GM08714 (cell line): Measurements from ENCODE around the gene SGIP1.

Source experiments
- H3K4me3 ChIP-seq: fragments of 200-500 bp; sonication (Bioruptor generic); 2 replicates; pipeline ENCODE4 v1.5.1; 2014; ENCODE audit warnings: mild to moderate bottlenecking, low read length, inconsistent platforms
- ZNF274 ChIP-seq: IDR thresholded peaks from 2 replicates; pipeline ENCODE4 v1.6.1; 2012; ENCODE audit warnings: mild to moderate bottlenecking, low read depth, low read length

SGIP1 gene

DNA sequence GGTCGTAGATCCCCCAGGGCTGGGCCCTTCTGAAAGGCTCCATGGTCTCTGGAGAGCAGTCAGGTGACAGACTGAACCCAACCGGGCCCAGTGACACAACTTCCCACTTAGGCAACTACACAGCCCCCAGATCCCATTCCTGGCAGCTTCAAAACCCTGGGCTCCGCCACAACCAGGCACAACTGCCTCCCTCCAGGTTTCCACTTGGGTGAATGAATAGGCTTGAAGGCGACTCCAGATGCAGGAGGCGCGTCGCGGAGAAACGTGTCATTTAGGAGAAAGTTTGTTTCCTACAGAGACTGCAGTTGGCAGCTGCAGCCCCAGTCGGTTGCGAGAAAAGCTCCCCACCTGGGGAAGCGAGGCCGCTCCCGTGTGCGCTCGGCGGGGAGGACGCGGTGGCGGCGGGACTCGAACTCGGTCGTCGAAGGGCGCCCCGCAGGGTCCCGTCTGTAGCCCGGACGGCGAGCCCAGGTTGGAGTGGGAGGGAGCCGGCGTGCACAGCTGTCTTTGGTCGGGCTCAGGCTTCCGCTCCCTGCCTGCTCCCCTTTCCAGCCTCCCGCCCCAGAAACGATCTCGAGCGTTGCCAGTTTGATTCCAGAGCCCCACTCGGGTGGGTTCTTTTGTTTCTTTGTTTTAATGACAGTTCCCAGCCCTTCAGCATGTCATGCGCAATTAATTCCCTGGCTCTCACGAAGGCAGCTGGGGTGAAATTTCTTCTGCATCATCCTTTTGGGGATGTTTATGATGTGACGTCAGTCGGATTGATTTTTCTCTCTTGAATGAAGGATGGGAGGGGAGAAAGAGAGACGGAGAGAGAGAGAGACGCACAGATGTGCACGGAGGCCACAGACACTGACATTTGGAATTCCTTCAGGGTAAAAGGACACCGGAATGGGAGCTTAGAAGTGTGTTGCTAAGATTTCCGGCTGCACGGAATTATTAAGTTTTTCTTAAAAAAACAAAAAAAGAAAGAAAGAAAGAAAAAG, 862 bp upstream of the SGIP1 start:
- no peak for TF ChIP-seq ZNF274
- H3K4me3 ChIP-seq = no peak overlapping the region

GRCh38 chr1:66535061-66535460, 1.1 kb downstream of the SGIP1 start:
- no peak for TF ChIP-seq ZNF274
- H3K4me3 ChIP-seq = no peak overlapping the region

DNA sequence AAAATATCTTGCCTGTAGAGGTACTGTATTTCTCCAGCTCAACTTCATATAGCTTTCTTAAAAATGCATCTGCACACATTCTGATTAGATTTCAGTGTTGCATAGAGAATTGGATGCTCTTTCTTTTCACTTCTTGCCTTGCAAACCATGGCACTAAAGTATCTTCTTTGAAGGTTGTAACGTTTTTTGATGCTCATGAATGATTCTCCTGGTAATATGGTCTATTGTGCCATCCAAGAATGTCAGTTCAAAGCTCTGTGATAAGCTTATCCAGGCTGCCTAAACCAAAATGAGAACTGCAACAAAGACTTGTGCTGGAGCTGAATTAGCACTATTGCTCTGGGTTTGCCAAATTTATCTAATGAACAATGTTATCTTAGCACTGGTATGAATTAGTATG, 1.9 kb downstream of the SGIP1 start:
- no peak overlapping the region for H3K4me3 ChIP-seq
- TF ChIP-seq ZNF274 = no peak

DNA sequence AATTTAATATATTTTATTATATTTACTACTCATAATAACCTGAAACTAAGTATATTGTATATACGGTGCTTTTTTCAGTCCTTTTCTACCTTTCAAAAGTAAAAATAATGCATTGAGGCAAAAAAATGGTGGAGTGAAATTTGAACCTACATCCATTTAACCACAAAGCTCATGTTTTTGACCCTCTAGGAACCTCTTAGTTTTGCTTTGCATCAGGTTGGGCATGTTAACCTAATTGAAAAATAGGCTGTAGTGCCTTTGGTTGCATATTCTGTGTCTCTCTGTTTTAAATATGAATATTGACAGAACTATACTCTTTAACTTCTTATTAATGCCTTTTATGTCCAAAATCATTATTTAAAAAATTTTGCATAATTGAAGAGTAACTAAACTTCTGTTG, 3.8 kb downstream of the SGIP1 start:
- TF ChIP-seq ZNF274 = no peak
- H3K4me3 ChIP-seq = no peak overlapping the region

DNA sequence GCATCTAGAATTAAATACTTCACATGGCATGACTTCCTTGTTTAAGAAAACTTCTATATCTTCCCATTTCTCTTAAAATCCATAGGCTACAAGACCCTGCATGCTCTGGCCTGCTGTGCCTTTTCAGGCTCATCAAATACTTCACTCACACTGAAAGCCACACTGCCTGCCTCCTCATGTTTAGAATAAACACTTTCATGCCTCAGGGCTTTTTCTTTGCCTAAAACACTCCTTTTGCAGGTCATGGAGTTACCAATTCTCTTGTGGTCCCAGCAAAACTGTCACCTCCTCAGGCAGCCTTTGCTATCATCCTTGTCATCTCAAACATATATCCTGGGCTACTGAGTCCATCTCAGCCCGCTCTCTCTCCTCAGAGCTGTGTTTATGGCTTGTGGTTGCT, 5.5 kb downstream of the SGIP1 start:
- TF ChIP-seq ZNF274 = no peak

GRCh38 chr1:66540434-66541032, 6.6 kb downstream of the SGIP1 start:
- no peak overlapping the region for H3K4me3 ChIP-seq

More for the DNA sequence above, 5.5 kb downstream of the SGIP1 start:
- no peak overlapping the region for H3K4me3 ChIP-seq

DNA sequence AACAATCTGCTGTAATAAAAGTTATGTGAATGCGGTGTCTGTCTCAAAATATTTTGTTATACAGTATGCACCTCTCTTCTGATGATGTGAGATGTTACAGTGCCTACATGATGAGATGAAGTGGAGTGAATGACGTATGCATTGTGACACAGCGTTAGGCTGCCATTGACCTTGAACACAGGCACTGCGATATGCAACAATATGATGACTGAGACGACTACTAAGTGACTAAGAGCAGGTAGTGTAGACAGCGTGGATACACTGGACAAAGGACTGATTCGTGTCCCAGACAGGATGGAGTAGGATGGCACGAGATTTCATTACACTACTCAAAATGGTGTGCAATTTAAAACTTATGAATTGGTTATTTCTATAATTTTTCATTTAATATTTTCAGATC, 8.4 kb downstream of the SGIP1 start:
- TF ChIP-seq ZNF274 = no peak
- H3K4me3 ChIP-seq = no peak overlapping the region

More at GRCh38 chr1:66540434-66541032, 6.6 kb downstream of the SGIP1 start:
- TF ChIP-seq ZNF274 = no peak

GRCh38 chr1:66542811-66543767, 9.1 kb downstream of the SGIP1 start:
- H3K4me3 ChIP-seq = no peak overlapping the region
- no peak for TF ChIP-seq ZNF274

DNA sequence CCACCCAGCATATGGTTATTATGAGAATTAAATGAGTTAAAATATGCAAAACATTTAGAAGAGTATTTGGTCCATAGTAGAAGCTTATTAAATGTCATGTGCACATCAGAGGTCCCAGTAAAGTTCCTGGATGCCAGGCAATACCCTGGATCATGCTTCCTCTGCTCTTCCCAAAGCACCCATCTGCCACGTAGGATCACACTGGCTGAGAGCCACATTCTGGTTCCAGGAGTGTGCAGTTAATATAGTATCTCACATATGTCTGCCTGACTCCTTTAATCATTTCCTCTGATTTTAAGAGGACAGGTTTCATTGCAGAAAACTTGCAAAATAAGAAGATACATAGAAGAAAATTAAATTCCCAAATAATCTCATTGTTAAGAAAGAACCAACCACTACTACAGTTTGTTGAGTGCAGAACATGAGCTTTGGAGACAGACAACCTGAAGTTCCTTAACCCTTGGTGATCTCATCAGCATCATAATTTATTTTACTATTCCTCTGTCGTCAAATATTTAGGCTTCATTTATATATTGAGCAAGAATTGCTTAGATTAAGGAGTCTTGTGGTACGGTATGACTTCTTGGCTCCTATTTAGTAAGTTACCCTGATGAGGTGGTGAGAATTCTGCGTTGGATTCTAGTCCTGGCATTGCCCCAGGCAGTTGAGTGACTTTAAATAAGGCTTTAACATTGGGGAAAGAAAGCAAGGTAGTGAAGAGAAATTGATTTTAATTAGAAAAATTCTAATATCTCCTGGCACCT, 12.3 kb downstream of the SGIP1 start:
- TF ChIP-seq ZNF274 = no peak
- H3K4me3 ChIP-seq = no peak overlapping the region

- TF ChIP-seq ZNF274 = no peak
- no peak overlapping the region for H3K4me3 ChIP-seq
These were observed 15.1 kb downstream of the SGIP1 start for GRCh38 chr1:66549017-66549416.

DNA sequence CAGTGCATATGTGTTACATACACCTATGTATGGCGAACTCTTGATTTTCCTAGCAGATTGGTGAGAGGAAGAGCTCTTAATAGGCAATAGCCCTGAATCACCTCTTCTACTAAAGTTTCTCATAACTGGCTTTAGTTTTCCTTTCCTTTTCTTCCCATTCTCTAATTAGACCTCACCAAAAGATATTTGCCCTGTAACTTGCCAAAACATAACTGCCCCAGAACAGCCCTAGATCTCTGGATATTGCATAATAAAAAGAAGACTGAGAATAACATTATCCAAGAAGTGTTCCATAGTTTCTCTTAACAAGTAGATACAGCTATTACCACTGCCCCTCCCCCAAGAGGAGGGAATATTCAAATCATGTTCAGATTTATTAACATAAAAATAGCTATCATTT, 16.3 kb downstream of the SGIP1 start:
- no peak overlapping the region for H3K4me3 ChIP-seq
- TF ChIP-seq ZNF274 = no peak

- no peak overlapping the region for H3K4me3 ChIP-seq
- TF ChIP-seq ZNF274 = no peak
These were observed 18.3 kb downstream of the SGIP1 start for GRCh38 chr1:66552287-66552686.

DNA sequence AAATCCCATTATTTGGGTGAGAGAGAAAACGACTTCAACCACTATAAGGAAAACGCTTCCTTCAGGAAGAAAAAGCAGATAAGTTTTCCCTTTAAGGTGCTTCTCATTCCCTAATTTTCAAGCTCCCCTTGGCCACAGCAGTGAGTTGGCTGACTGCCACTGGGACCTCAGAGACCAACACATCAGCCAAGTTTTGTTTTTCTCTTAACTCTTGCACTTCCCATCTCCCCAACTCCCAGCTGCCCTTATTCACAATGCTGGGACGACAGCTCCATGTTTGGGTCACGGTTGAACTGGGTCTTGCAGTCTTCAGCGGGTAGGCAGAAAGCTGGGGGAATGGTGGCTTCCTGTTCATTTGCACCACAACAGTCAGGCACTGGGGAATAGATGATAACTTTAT, 18.9 kb downstream of the SGIP1 start:
- no peak for TF ChIP-seq ZNF274

More for the DNA sequence above, 18.9 kb downstream of the SGIP1 start:
- no peak overlapping the region for H3K4me3 ChIP-seq
